ENCODE measurements around the gene NWD2.

The NWD2 gene

GRCh38 chr4:37467824-37468223, 223.3 kb downstream of the NWD2 start:
- no peak overlapping the region for H3K4me3 ChIP-seq (ENCODE audit: low read length)
- no peaks in the 10 kb centered on the region for H3K36me3 ChIP-seq (ENCODE audit: control insufficient read depth, insufficient read depth, low read length)
- H3K4me1 ChIP-seq (ENCODE audit: control insufficient read depth, insufficient read depth, low read length): peaks cover 46% of the 10 kb centered on the region
- H3K9me3 ChIP-seq (ENCODE audit: control insufficient read depth, low read length): no peaks in the 10 kb centered on the region
- no peak overlapping the region for H3K9ac ChIP-seq (ENCODE audit: low read length)
- no peaks in the 10 kb centered on the region for H3K27me3 ChIP-seq (ENCODE audit: control insufficient read depth, insufficient read depth, low read length)

- Histone ChIP-seq H3K9ac (ENCODE audit: low read length) (peak overlapping the region; percentile 25), H3K4me1 (ENCODE audit: control insufficient read depth, insufficient read depth, low read length) (peaks cover 48% of the 10 kb centered on the region), H3K4me3 (ENCODE audit: low read length) (no peak overlapping the region), H3K27me3 (ENCODE audit: control insufficient read depth, insufficient read depth, low read length) (no peaks in the 10 kb centered on the region), H3K9me3 (ENCODE audit: control insufficient read depth, low read length) (no peaks in the 10 kb centered on the region), H3K36me3 (ENCODE audit: control insufficient read depth, insufficient read depth, low read length) (no peaks in the 10 kb centered on the region)
Measured at GRCh38 chr4:37469286-37469685, 224.7 kb downstream of the NWD2 start.

- peaks cover 46% of the 10 kb centered on the region for H3K4me1 ChIP-seq (ENCODE audit: control insufficient read depth, insufficient read depth, low read length)
- H3K36me3 ChIP-seq (ENCODE audit: control insufficient read depth, insufficient read depth, low read length): no peaks in the 10 kb centered on the region
- H3K27me3 ChIP-seq (ENCODE audit: control insufficient read depth, insufficient read depth, low read length): no peaks in the 10 kb centered on the region
- peak overlapping the region; percentile 29 for H3K9ac ChIP-seq (ENCODE audit: low read length)
- no peak overlapping the region for H3K4me3 ChIP-seq (ENCODE audit: low read length)
- no peaks in the 10 kb centered on the region for H3K9me3 ChIP-seq (ENCODE audit: control insufficient read depth, low read length)
Measured at GRCh38 chr4:37470245-37470644, 225.7 kb downstream of the NWD2 start.

- Histone ChIP-seq H3K9me3 (ENCODE audit: control insufficient read depth, low read length) (no peaks in the 10 kb centered on the region), H3K27me3 (ENCODE audit: control insufficient read depth, insufficient read depth, low read length) (no peaks in the 10 kb centered on the region), H3K9ac (ENCODE audit: low read length) (peak overlapping the region; percentile 55), H3K4me3 (ENCODE audit: low read length) (no peak overlapping the region), H3K4me1 (ENCODE audit: control insufficient read depth, insufficient read depth, low read length) (peaks cover 40% of the 10 kb centered on the region), H3K36me3 (ENCODE audit: control insufficient read depth, insufficient read depth, low read length) (no peaks in the 10 kb centered on the region)
Measured at GRCh38 chr4:37471093-37471492, 226.6 kb downstream of the NWD2 start.

- Histone ChIP-seq H3K4me3 (ENCODE audit: low read length) (no peak overlapping the region), H3K9ac (ENCODE audit: low read length) (peak overlapping the region; percentile 18), H3K9me3 (ENCODE audit: control insufficient read depth, low read length) (no peaks in the 10 kb centered on the region), H3K36me3 (ENCODE audit: control insufficient read depth, insufficient read depth, low read length) (no peaks in the 10 kb centered on the region), H3K27me3 (ENCODE audit: control insufficient read depth, insufficient read depth, low read length) (no peaks in the 10 kb centered on the region), H3K4me1 (ENCODE audit: control insufficient read depth, insufficient read depth, low read length) (peaks cover 47% of the 10 kb centered on the region)
Measured at GRCh38 chr4:37471971-37472370, 227.4 kb downstream of the NWD2 start.

- Histone ChIP-seq H3K4me3 (ENCODE audit: low read length) (no peak overlapping the region), H3K27me3 (ENCODE audit: control insufficient read depth, insufficient read depth, low read length) (no peaks in the 10 kb centered on the region), H3K9ac (ENCODE audit: low read length) (no peak overlapping the region), H3K9me3 (ENCODE audit: control insufficient read depth, low read length) (no peaks in the 10 kb centered on the region), H3K4me1 (ENCODE audit: control insufficient read depth, insufficient read depth, low read length) (peaks cover 41% of the 10 kb centered on the region), H3K36me3 (ENCODE audit: control insufficient read depth, insufficient read depth, low read length) (no peaks in the 10 kb centered on the region)
Measured at GRCh38 chr4:37473807-37474206, 229.3 kb downstream of the NWD2 start.

- Histone ChIP-seq H3K9me3 (ENCODE audit: control insufficient read depth, low read length) (no peaks in the 10 kb centered on the region), H3K4me1 (ENCODE audit: control insufficient read depth, insufficient read depth, low read length) (peaks cover 37% of the 10 kb centered on the region), H3K9ac (ENCODE audit: low read length) (no peak overlapping the region), H3K4me3 (ENCODE audit: low read length) (no peak overlapping the region), H3K36me3 (ENCODE audit: control insufficient read depth, insufficient read depth, low read length) (no peaks in the 10 kb centered on the region), H3K27me3 (ENCODE audit: control insufficient read depth, insufficient read depth, low read length) (no peaks in the 10 kb centered on the region)
Measured at GRCh38 chr4:37475087-37475486, 230.5 kb downstream of the NWD2 start.

- Histone ChIP-seq H3K9me3 (ENCODE audit: control insufficient read depth, low read length) (no peaks in the 10 kb centered on the region), H3K36me3 (ENCODE audit: control insufficient read depth, insufficient read depth, low read length) (no peaks in the 10 kb centered on the region), H3K9ac (ENCODE audit: low read length) (no peak overlapping the region), H3K4me3 (ENCODE audit: low read length) (no peak overlapping the region), H3K4me1 (ENCODE audit: control insufficient read depth, insufficient read depth, low read length) (peaks cover 44% of the 10 kb centered on the region), H3K27me3 (ENCODE audit: control insufficient read depth, insufficient read depth, low read length) (no peaks in the 10 kb centered on the region)
Measured at GRCh38 chr4:37475776-37476175, 231.2 kb downstream of the NWD2 start.

- Histone ChIP-seq H3K9me3 (ENCODE audit: control insufficient read depth, low read length) (no peaks in the 10 kb centered on the region), H3K4me1 (ENCODE audit: control insufficient read depth, insufficient read depth, low read length) (peaks cover 48% of the 10 kb centered on the region), H3K4me3 (ENCODE audit: low read length) (no peak overlapping the region), H3K27me3 (ENCODE audit: control insufficient read depth, insufficient read depth, low read length) (no peaks in the 10 kb centered on the region), H3K9ac (ENCODE audit: low read length) (no peak overlapping the region), H3K36me3 (ENCODE audit: control insufficient read depth, insufficient read depth, low read length) (no peaks in the 10 kb centered on the region)
Measured at GRCh38 chr4:37476256-37476655, 231.7 kb downstream of the NWD2 start.

GRCh38 chr4:37476691-37477090, 232.1 kb downstream of the NWD2 start:
- no peaks in the 10 kb centered on the region for H3K36me3 ChIP-seq (ENCODE audit: control insufficient read depth, insufficient read depth, low read length)
- peaks cover 52% of the 10 kb centered on the region for H3K4me1 ChIP-seq (ENCODE audit: control insufficient read depth, insufficient read depth, low read length)
- no peaks in the 10 kb centered on the region for H3K9me3 ChIP-seq (ENCODE audit: control insufficient read depth, low read length)
- H3K4me3 ChIP-seq (ENCODE audit: low read length): no peak overlapping the region
- H3K27me3 ChIP-seq (ENCODE audit: control insufficient read depth, insufficient read depth, low read length): no peaks in the 10 kb centered on the region
- H3K9ac ChIP-seq (ENCODE audit: low read length): no peak overlapping the region

GRCh38 chr4:37477126-37477525, 232.6 kb downstream of the NWD2 start:
- H3K9ac ChIP-seq (ENCODE audit: low read length): no peak overlapping the region
- H3K36me3 ChIP-seq (ENCODE audit: control insufficient read depth, insufficient read depth, low read length): no peaks in the 10 kb centered on the region
- H3K27me3 ChIP-seq (ENCODE audit: control insufficient read depth, insufficient read depth, low read length): no peaks in the 10 kb centered on the region
- H3K4me1 ChIP-seq (ENCODE audit: control insufficient read depth, insufficient read depth, low read length): peaks cover 55% of the 10 kb centered on the region
- H3K4me3 ChIP-seq (ENCODE audit: low read length): no peak overlapping the region
- no peaks in the 10 kb centered on the region for H3K9me3 ChIP-seq (ENCODE audit: control insufficient read depth, low read length)

- Histone ChIP-seq H3K9ac (ENCODE audit: low read length) (no peak overlapping the region), H3K9me3 (ENCODE audit: control insufficient read depth, low read length) (no peaks in the 10 kb centered on the region), H3K4me1 (ENCODE audit: control insufficient read depth, insufficient read depth, low read length) (peaks cover 56% of the 10 kb centered on the region), H3K4me3 (ENCODE audit: low read length) (no peak overlapping the region), H3K27me3 (ENCODE audit: control insufficient read depth, insufficient read depth, low read length) (no peaks in the 10 kb centered on the region), H3K36me3 (ENCODE audit: control insufficient read depth, insufficient read depth, low read length) (no peaks in the 10 kb centered on the region)
Measured at GRCh38 chr4:37478151-37478550, 233.6 kb downstream of the NWD2 start.

- H3K4me1 ChIP-seq (ENCODE audit: control insufficient read depth, insufficient read depth, low read length): peaks cover 55% of the 10 kb centered on the region
- no peaks in the 10 kb centered on the region for H3K36me3 ChIP-seq (ENCODE audit: control insufficient read depth, insufficient read depth, low read length)
- no peaks in the 10 kb centered on the region for H3K9me3 ChIP-seq (ENCODE audit: control insufficient read depth, low read length)
- H3K27me3 ChIP-seq (ENCODE audit: control insufficient read depth, insufficient read depth, low read length): no peaks in the 10 kb centered on the region
- H3K4me3 ChIP-seq (ENCODE audit: low read length): no peak overlapping the region
- no peak overlapping the region for H3K9ac ChIP-seq (ENCODE audit: low read length)
Measured at GRCh38 chr4:37480509-37480908, 236.0 kb downstream of the NWD2 start.
